HG03196 (cell line): ENCODE data around the gene ARR3.
"Not testable (repeated sequence)": the region's sequence is repeated elsewhere in the genome, so short reads cannot be mapped to it uniquely, and the experiment has no call there.

Experiments used
- ATAC-seq: cut with Tn5 transposase; IDR thresholded peaks from one replicate; pipeline ENCODE4 v1.9.1; 2021; ENCODE audit not compliant: unreplicated experiment

Gene ARR3

GRCh38 chrX:70268034-70268433, at the start of gene ARR3:
TSS of gene ARR3 (plus strand) at chrX:70268334. CDS start at chrX:70269386, 1,052 bp downstream.
- ATAC-seq = no peak

- ATAC-seq = no peak
These were observed 48.0 kb upstream of the ARR3 start for GRCh38 chrX:70219938-70220764.

- no peak for ATAC-seq
These were observed 42.1 kb upstream of the ARR3 start for GRCh38 chrX:70226048-70226447.

- no peak for ATAC-seq
These were observed 41.4 kb upstream of the ARR3 start for GRCh38 chrX:70226687-70227086.

GRCh38 chrX:70231666-70232065, 36.5 kb upstream of the ARR3 start:
- no peak for ATAC-seq

- no peak for ATAC-seq
These were observed 33.8 kb upstream of the ARR3 start, which contains the start of gene AWAT1 for GRCh38 chrX:70234355-70234754. TSS of gene AWAT1 (plus strand) at chrX:70234655. CDS start at chrX:70234696, 41 bp downstream.

GRCh38 chrX:70240751-70241150, 27.4 kb upstream of the ARR3 start:
- no peak for ATAC-seq

GRCh38 chrX:70241501-70241900, 26.6 kb upstream of the ARR3 start:
- no peak for ATAC-seq

- not testable (repeated sequence) for ATAC-seq
These were observed 24.5 kb upstream of the ARR3 start for GRCh38 chrX:70243601-70244000.

- ATAC-seq = no peak
These were observed 23.3 kb upstream of the ARR3 start for GRCh38 chrX:70244881-70245280.

GRCh38 chrX:70247252-70247651, 20.9 kb upstream of the ARR3 start:
- no peak for ATAC-seq

- ATAC-seq = no peak
These were observed 15.6 kb upstream of the ARR3 start for GRCh38 chrX:70252491-70252890.

GRCh38 chrX:70253377-70254062, 14.6 kb upstream of the ARR3 start:
- ATAC-seq = no peak

- ATAC-seq = no peak
These were observed 14.1 kb upstream of the ARR3 start for GRCh38 chrX:70254063-70254400.

- no peak for ATAC-seq
These were observed 13.2 kb upstream of the ARR3 start for GRCh38 chrX:70254909-70255308.

- ATAC-seq = no peak
These were observed 12.7 kb upstream of the ARR3 start for GRCh38 chrX:70255452-70255851.

- ATAC-seq = no peak
These were observed 10.5 kb upstream of the ARR3 start for GRCh38 chrX:70257423-70258288.

GRCh38 chrX:70260104-70260503, 8.0 kb upstream of the ARR3 start, which contains the start of gene P2RY4:
TSS of gene P2RY4 (minus strand) at chrX:70260204. CDS start at chrX:70259624, 580 bp downstream.
- no peak for ATAC-seq

- no peak for ATAC-seq
These were observed 5.1 kb upstream of the ARR3 start for GRCh38 chrX:70262952-70263567.

GRCh38 chrX:70264784-70265183, 3.4 kb upstream of the ARR3 start:
- ATAC-seq = no peak

- not testable (repeated sequence) for ATAC-seq
These were observed 5.9 kb downstream of the ARR3 start for GRCh38 chrX:70274029-70274428.
